Measurements from ENCODE around the gene ST13.
A peak's percentile ranks its signal among the peaks of the same experiment; 100 is the strongest.
"Not testable (repeated sequence)": the region's sequence is repeated elsewhere in the genome, so short reads cannot be mapped to it uniquely, and the experiment has no call there.

The ST13 gene

DNA sequence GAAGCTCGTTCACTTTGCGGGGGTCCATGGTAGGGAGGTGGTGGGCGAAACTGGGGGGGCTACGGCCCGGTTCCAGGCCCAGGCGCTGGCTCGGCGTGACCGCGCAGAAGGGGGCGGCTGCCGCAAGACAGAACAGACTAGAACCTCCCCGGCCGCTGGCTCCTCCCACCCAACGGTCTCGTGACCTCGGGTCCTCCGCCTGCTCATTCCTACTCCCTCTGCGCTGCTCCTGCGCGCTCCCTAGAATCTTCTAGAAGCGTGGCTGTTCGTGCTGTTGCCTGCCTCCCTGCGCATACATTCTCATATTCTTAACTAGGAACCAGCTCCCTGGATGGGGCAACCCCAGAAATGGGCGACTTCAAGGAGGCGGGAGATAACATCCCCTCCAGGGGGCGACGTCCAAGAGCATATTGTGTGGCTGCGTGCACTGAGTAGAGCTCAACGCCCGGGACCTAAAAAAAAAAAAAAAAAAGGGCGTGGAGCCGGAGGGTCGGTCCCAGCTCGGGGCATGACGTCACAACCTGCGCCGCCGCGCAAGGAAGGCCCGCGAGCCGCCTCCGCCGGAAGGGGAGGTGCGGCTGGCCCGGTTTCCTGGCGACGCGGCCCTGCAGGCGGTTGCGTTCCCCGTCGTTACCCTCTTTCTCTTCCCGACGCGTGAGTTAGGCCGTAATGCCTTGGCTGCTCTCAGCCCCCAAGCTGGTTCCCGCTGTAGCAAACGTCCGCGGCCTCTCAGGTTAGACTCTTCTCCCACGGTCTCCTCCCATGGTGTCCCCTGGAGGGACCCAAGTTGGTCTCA, at the start of gene ST13, which contains the start of gene XPNPEP3:
Gene ST13, minus strand, starts transcription at position 127 of the 796 bp plus-strand sequence. Its CDS starts 99 bp downstream, at position 28.
Gene XPNPEP3, plus strand, starts transcription at position 636 of the 796 bp plus-strand sequence. Its CDS starts 34 bp downstream, at position 670.
- peak; percentile 97 for DNase-seq (ENCODE audit: low spot score)

DNA sequence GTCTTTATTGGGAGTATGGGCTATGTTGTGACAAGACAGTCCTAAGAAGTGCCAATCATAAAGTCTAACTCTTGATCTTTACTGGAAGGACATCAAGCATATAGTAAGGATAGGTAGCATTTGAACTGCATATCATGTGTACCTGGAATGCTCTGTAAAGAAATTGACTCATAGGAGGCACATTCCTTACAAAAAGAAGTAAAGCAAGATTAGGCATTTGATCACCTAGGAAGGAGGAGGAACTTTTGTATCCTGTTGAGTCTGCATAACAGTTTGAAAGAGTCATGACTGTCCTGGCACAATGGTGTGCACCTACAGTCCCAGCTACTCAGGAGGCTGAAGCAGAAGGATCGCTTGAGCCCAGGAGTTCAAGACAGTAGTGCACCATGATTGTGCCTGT, 47.7 kb upstream of the ST13 start:
- no peak for DNase-seq (ENCODE audit: low spot score)

DNA sequence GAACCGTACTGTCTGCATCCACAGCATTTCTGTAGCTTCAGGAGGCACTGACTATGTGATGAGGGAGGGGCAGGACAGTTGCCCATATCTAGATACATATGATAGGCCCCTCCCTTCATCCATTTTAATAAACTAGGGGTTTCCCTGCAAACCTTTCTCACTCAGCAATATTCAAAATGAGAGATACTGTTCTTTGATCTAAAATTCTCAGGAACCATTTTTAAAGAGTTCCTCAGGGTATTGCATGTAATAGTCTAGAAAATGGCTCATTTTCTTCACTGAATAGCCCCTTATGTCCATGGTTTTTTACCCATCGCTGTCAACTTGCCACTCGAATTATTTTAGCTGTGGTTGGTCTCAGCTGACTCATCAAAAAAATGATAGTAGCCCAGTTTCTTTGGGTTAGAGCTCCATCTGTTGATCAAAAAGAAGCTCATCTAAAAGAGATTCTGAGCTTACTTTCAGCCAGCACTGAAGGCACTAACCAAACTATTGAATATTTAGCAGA, 42.5 kb upstream of the ST13 start:
- no peak for DNase-seq (ENCODE audit: low spot score)

DNA sequence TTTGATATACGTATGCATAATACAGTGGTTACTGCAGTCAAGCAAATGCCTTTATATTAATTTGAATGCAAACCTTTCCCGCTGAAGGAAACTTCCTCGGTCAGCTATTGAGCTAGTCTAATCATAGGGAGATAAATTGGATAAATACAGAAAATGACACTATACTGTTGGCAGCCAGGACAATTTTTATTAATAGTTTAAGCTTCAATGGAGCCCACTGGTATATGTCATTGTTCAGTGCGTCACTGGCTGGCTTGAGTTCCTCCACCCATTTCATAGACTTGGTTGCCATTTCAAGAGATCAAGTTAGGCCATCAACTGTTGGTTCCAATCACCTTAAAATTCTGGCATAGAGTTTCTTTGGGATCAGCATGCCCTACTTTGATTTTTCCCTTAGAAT, 38.0 kb upstream of the ST13 start:
- DNase-seq (ENCODE audit: low spot score), result no peak

DNA sequence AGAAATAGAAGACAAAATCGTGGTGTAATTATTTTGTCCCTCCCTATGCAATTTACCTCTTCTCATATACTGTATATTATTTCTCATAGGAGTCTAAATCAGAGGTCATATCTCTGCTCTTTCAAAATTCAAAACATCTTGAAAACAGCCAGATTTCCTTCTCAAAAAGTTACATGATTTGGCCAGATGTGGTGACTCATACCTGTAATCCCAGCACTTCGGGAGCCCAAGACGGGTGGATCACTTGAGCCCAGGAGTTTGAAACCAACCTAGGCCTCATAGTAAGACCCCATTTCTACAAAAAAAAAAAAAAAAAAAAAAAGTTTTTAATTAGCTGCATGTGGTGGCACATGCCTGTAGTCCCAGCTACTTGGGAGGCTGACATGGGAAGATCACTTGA, 34.4 kb upstream of the ST13 start:
- no peak for DNase-seq (ENCODE audit: low spot score)

DNA sequence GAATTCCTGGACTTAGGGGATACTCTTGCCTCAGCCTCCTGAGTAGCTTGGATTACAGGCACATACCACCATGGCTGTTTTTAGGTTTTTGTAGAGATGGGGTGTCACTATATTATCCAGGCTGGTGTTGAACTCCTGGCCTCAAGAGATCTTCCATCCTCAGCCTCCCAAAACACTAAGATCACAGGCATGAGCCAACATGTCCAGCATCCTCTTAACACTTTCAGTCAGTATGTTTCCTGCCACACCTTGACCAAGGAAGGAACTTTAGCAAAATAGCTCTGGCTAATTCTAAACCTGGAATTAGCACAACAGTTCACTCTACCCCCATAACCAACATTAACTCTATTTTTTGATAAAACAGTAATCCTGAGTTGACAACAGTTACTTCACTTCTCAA, 32.7 kb upstream of the ST13 start:
- DNase-seq (ENCODE audit: low spot score), result no peak

DNA sequence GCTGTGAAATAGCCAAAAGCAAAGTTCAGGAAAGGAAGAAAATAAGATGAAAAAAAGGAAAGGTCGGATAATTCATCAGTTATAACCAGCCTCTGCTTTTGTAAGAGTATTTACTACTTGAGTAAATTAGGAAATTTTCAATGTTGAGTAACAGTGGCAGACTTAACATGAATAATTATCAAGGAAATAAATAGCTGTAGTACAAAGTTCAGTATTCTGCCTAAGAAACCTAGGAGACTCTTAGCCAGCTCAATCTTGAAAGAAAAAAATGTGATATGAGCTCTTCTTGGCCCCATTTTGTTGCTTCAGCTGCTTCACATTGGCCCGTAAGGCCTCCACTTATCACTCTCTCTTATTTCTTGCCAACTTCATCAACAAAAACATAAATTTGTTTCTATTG, 22.5 kb upstream of the ST13 start:
- DNase-seq (ENCODE audit: low spot score), result no peak

DNA sequence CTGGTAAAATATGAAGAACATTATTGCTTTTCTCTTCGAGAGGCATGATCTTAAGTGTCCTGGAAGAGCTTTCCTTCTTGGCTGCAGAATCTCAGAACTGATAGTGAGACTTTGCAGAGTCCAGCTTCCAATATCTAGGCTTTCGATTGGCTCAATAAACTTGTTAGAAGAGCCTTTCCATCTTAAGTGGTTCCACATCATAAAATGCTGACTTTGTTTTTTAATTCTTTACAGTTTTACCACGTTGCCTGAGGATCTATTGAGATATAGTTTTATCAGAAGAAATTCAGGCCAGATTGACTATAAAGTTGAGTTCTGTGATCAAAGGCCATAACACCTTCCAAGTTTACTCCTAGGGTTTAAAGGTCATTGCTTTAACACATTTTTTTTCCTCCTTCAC, 21.0 kb upstream of the ST13 start:
- no peak for DNase-seq (ENCODE audit: low spot score)

DNA sequence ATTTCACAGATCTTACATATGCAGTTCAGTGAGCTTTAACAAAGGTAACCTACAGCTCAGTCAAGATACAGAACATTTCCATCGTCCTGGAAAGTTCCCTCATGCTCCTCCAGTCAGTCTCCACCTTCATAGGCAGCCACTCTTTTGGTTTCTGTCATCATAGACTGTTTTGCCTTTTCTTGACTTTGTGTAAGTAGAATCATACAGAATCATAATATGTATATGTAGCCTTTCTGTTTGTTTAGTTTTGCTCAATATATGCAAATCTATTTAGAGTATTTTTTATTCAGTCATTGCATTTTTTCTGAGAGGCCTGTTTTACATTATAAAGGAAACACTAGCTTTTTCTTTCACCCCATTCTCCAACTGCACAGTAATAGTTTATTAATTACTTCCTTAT, 20.5 kb upstream of the ST13 start:
- DNase-seq (ENCODE audit: low spot score), result no peak

DNA sequence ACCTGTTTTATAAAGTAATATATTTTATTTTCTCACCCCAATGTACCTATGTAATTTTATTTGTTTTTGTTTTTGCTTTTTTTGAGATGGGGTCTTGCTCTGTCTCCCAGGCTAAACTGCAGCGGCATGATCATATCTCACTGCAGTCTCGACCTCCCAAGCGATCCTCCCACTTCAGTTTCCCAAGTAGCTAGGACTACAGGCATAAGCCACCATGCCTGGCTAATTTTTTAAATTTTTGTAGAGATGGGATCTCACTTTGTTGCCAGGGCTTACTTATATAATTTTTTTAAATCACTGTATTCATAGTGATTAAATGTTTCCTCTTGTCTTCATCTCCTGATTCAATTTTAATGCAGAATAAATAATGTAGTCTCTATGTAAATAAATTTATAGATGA, 18.7 kb upstream of the ST13 start:
- no peak for DNase-seq (ENCODE audit: low spot score)

DNA sequence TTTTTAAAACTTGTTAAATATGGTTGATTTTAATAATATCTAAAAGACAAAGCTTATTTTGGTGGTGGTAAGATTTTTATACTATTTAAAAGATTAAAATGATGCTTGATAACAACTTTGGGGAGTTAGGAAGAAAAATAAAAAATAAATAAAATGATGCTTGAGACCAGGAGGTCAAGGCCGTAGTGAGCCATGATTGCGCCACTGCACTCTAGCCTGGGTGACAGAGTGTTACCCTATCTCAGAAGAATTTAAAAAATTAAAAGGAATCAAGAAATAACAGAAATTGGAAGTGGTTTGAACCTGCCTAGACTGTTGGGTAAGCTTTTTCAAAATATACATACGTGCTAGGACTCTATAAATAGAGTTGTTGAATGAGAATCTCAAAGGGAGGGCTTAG, 17.6 kb upstream of the ST13 start:
- no peak for DNase-seq (ENCODE audit: low spot score)

DNA sequence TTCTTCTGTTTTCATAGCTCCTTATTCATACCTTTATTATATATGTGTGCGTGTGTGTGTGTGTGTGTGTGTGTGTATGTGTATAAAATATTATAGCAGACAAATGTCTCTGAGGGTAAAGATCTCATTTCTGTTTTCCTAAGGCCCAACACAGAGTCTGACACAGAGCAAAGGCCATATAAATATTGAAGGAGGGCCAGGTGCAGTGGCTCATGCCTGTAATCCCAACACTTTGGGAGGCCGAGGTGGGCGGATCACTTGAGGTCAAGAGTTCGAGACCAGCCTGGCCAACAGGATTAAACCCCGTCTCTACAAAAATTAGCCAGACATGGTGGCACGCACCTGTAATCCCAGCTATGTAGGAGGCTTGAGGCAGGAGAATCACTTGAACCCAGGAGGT, 11.9 kb upstream of the ST13 start:
- not testable (repeated sequence) for DNase-seq (ENCODE audit: low spot score)

DNA sequence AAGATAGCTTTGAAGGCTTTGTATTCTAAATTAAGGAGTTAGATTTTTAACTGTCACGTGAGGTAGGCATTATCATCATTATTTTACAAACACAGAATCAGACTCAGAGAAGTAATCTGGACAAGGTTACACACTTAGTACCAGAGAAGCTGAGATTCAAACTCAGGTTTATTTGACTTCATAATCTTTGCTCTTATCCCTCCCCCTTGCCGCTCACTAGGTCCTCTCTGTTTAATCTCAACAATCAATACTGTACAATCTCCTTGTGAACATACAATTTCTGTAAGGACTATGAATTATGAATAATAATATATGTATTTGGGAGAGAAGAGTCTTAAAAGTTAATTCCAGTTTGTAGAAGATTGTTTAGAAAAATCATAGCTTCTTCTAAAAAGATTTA, 10.7 kb upstream of the ST13 start:
- no peak for DNase-seq (ENCODE audit: low spot score)

DNA sequence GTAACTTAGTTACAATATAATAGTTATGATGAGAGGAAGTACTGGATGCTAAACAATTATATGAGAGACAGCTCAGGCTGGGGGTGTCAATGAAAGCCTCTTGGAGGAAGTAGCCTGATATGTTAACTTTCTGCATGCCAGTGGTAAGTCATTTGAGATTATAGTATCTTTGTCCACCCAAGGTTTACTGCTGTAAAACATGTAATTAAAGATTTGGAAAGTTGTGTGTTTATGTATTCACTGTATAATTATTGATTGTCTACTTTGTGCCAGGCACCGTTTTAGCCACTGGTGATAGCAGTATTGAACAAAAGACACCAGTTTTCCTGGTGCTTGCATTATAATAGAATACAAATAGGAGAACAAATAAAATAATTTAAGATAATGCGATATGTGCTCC, 6.1 kb upstream of the ST13 start:
- no peak for DNase-seq (ENCODE audit: low spot score)

DNA sequence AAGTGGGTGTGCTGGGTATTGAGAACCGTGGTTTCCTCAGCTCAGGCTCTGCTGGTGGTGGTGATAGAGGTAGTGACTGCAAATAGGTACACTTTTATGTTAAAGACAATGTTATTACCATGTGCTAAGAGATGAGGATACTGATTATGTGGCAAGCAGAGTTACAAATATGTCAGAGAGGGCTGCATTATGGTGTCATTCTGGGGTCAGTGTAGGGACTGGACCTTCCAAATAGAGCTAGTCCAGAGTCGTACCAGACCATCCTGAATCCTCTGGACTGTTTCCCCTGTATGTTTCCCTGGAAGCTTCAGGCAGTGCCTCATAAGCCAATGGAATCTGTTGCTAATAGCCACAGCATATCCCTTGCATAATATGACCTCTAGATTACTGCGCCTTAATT, 5.6 kb upstream of the ST13 start, which contains the start of gene DNAJB7:
Gene DNAJB7, minus strand, starts transcription at position 101 of the 400 bp plus-strand sequence. CDS start 119 bp downstream, outside the sequence.
- DNase-seq (ENCODE audit: low spot score), result no peak

DNA sequence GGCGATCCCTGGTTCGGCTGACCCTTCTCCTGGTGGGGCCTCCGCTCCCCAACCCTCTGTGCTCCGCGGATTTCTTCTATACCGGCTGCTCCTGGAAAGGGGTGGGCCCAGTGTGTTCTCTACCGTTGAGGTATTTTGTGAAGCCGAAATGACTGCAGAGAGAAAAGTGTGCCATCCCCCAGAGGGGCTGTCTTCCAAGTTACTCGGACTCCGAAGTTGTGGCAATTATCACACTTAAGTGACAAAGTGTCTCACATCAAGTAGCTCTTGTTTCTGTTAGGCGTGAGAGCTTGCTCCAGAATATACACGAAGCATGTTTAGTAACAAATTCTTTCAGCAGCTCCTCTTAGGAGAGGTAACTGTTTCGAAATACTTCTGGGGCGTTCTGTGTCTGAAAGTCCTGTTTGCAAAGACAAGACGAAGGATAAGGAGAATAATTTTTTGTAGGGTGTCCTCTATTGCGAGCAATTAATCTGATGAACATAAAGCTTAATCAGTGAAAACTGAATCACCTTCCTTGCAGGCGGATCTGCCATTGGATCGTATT, 943 bp upstream of the ST13 start:
- DNase-seq (ENCODE audit: low spot score), result no peak

DNA sequence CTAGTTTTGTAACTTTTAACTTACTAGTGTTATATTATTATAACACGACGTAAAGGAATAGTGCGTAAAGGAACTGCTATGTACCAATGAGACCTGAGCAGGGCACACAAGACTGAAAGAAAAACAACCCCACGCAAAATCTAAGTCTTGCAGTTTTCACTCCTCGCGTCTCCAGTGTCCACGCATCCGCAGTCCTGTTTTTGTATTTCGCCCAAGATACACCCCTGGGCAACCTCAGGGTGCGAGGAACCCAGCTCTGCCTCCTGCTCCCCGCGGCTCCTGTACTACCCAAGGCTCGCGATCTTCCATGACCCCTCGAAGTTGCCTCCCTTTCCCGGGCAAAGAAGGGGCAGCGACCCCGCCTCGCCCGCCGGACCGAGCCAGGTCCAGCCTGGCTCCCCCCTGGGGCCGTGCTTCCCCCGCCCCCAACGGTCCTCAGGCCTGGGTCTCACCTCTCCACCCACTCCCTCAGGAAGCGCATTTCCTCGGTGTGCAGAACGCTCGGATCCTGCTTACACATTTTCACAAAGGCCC, 393 bp downstream of the ST13 start:
- DNase-seq (ENCODE audit: low spot score), result peak; percentile 78

DNA sequence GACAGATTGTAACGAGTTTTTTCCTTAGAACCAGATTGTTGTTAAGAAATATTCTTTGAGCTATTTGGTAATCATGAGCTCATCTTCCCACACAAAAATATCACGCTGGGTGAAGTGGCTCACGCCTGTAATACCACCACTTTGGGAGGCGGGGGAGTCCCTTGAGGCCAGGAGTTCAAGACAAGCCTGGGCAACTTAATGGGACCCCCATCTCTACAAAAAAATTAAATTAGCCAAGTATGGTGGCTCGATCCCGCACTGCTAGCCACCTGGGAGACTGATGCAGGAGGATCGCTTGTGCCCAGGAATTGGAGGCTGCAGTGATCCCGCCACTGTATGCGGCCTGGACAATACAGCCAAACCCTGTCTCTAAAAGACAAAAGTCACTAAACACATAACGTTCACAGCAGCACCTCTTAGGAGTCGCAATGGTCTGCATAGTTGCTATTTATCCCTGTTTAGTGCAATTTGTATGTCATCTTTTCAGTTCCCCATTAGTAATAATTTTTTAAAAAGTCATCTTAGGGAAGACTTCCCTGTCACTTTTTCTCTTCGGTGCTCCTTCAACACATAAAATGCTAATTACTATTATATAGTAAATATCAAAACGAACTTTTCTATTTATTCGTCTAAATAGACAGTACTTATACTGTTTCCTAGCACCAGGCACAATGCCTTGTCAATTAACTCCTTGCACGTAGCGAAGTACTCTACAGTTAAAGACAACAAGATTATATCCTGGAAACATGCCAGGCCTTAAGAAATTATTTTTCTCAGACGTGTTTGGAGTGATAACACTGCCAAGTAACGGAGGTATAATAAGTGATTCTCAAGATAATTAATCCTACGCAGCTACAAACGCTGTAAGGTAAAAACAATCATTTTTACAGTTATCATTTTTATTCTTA, 1.1 kb downstream of the ST13 start:
- DNase-seq (ENCODE audit: low spot score), result no peak

DNA sequence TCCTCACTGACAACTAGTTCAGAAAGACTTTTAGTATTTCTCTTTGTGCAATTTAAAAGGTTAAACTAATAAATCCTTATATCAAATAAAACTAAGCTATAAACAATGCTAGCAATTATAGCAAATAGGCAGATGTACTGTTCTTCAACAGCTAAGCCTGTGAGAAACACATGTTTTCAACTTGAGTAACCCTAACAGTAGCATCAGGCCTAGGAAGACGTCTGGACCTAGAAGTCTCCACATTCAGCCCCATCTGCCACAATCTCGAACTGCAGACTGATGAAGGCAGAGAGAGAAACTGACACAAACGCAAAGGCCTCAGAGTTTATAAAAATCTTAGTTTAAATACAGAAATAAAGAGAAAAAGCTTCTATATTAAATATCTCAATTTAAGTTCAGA, 2.5 kb downstream of the ST13 start:
- no peak for DNase-seq (ENCODE audit: low spot score)

DNA sequence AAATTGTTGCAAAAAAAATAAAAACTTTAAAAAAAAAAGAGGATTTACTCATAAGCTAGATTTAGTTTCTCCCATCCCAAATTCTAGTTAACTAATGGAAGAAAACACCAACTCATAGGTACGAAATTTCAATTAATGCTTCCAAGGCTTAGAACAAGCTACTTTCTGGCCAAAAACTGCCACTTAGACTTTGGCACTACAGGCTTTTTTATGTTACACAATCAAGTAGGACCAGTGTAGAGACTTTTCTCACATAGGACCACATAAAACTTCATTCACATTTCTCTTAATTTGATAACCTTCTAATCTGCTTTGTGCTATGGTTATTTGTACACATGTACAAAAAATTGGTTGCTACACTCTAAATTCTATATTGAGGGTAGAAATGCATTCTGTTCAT, 3.1 kb downstream of the ST13 start:
- DNase-seq (ENCODE audit: low spot score), result no peak

DNA sequence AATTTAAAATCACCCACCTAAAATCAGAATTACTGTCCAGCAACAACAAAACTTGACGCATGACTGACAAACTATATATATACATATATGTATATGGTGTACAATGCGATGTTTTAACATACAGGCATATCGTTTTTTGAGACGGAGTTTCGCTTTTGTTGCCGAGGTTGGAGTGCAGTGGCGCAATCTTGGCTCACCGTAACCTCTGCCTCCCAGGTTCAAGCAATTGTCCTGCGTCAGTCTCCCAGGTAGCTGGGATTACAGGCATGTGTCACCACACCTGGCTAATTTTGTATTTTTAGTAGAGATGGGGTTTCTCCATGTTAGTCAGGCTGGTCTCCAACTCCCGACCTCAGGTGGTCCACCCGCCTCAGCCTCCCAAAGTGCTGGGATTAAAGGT, 10.6 kb downstream of the ST13 start:
- not testable (repeated sequence) for DNase-seq (ENCODE audit: low spot score)

DNA sequence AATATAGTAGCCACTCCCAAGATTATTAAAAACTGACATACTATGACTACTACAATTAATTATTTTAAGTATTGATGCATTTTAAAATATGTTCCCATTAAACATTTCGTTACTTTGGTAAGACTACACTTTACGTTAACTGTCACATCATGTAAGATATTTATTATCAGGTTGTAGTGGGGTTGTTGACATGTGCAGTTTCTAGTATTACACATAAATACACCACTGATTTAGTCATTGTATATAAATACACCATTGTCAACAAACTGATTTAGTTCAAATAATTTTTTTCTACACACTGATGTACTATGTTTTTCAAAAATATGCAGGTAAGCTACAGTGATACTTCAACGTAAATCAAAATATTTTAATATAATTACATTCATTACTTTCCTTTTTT, 11.5 kb downstream of the ST13 start:
- DNase-seq (ENCODE audit: low spot score), result no peak

Measured in ecto neural progenitor cell (in vitro differentiated cells).